ENCODE measurements around the gene KRTAP10-11. TPM values are rescaled to one million over a fixed set of nuclear protein-coding genes. Genes with fewer than 3 reads are reported as not detected.
"Not testable (repeated sequence)": the region's sequence is repeated elsewhere in the genome, so short reads cannot be mapped to it uniquely, and the experiment has no call there.

The KRTAP10-11 gene
- total RNA-seq, 2 experiments from 2014 or later = not detected

DNA sequence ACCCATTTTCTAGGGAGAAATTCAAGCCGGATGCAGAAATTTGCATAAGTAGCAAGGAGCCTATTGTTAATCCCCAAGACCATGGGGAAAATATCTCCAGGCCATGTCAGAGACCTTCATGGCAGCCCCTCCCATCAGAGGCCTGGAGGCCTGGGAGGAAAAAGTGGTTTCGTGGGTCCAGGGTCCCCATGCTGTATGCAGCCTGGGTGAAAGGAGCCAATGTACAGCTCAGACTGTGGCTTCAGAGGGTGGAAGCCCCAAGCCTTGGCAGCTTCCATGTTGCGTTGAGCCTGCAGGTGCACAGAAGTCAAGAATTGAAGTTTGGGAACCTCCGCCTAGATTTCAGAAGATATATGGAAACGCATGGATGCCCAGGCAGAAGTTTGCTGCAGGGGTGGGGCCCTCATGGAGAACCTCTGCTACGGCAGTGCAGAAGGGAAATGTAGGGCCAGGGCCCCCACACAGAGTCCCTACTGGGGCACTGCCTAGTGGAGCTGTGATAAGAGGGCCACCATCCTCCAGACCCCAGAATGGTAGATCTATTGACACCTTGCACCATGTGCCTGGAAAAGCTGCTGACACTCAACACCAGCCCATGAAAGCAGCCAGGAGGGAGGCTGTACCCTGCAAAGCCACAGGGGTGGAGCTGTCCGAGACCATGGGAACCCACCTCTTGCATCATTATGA lies 35.9 kb upstream of the KRTAP10-11 start:
- H3K27ac Mint-ChIP-seq, H3K4me1 Mint-ChIP-seq, H3K36me3 Mint-ChIP-seq, CTCF ChIA-PET, DNase-seq, ATAC-seq, H3K4me3 Mint-ChIP-seq: not testable (repeated sequence)
- peaks cover 14% of the 10 kb centered on the region for H3K27me3 Mint-ChIP-seq
- peaks cover 16% of the 10 kb centered on the region for H3K9me3 Mint-ChIP-seq (ENCODE audit: low read depth)

GRCh38 chr21:44611551-44611950 lies 34.7 kb upstream of the KRTAP10-11 start:
- Mint-ChIP-seq H3K4me1 (no peaks in the 10 kb centered on the region), H3K27ac (no peak overlapping the region), H3K9me3 (ENCODE audit: low read depth) (peaks cover 16% of the 10 kb centered on the region), H3K4me3 (no peak overlapping the region), H3K36me3 (peaks cover 6% of the 10 kb centered on the region), H3K27me3 (peaks cover 7% of the 10 kb centered on the region)
- no peak for ATAC-seq
- CTCF ChIA-PET = interaction anchor here (0.6 kb wide), 1 partner anchor 688 kb away, joined by 3 read pairs; no protein-coding TSS in a partner anchor
- DNase-seq = no peak

DNA sequence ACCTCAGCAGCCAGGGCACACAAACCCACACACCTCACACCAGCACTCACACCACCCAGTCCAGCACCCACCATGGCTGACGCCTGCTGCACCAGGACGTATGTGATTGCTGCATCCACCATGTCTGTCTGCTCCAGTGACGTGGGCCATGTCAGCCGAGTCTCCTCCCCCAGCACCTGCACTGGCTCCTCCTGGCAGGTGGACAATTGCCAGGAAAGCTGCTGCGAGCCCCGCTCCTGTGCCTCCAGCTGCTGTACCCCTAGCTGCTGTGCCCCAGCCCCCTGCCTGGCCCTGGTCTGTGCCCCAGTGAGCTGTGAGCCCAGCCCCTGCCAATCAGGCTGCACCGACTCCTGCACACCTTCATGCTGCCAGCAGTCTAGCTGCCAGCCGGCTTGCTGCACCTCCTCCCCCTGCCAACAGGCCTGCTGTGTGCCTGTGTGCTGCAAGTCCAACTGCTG lies 34.2 kb upstream of the KRTAP10-11 start, which contains the start of gene KRTAP10-8:
KRTAP10-8 (plus strand) TSS at position 51 of the 458 bp plus-strand sequence; CDS start at position 73, 22 bp downstream.
- CTCF ChIA-PET = no interaction called here
- DNase-seq (no peak), ATAC-seq (no peak)
- peaks cover 6% of the 10 kb centered on the region for H3K27me3 Mint-ChIP-seq
- H3K36me3 Mint-ChIP-seq = peaks cover 6% of the 10 kb centered on the region
- no peak within 1 kb of the TSS for H3K4me3 Mint-ChIP-seq
- no peak within 1 kb of the TSS for H3K27ac Mint-ChIP-seq
- H3K4me1 Mint-ChIP-seq = no peaks in the 10 kb centered on the region
- peaks cover 16% of the 10 kb centered on the region for H3K9me3 Mint-ChIP-seq (ENCODE audit: low read depth)

GRCh38 chr21:44612669-44613229 lies 33.5 kb upstream of the KRTAP10-11 start:
- Mint-ChIP-seq H3K4me3 (no peak overlapping the region), H3K9me3 (ENCODE audit: low read depth) (peaks cover 16% of the 10 kb centered on the region), H3K27ac (no peak overlapping the region), H3K4me1 (no peaks in the 10 kb centered on the region), H3K36me3 (peaks cover 6% of the 10 kb centered on the region), H3K27me3 (peaks cover 6% of the 10 kb centered on the region)
- DNase-seq (no peak), ATAC-seq (no peak)
- CTCF ChIA-PET = no interaction called here

- Mint-ChIP-seq H3K27ac (no peak overlapping the region), H3K36me3 (peaks cover 12% of the 10 kb centered on the region), H3K27me3 (peaks cover 4% of the 10 kb centered on the region), H3K4me3 (no peak overlapping the region), H3K4me1 (peaks cover 6% of the 10 kb centered on the region), H3K9me3 (ENCODE audit: low read depth) (peaks cover 16% of the 10 kb centered on the region)
- DNase-seq (no peak), ATAC-seq (no peak)
- CTCF ChIA-PET = no interaction called here
Measured at GRCh38 chr21:44613386-44614155, 32.6 kb upstream of the KRTAP10-11 start.

DNA sequence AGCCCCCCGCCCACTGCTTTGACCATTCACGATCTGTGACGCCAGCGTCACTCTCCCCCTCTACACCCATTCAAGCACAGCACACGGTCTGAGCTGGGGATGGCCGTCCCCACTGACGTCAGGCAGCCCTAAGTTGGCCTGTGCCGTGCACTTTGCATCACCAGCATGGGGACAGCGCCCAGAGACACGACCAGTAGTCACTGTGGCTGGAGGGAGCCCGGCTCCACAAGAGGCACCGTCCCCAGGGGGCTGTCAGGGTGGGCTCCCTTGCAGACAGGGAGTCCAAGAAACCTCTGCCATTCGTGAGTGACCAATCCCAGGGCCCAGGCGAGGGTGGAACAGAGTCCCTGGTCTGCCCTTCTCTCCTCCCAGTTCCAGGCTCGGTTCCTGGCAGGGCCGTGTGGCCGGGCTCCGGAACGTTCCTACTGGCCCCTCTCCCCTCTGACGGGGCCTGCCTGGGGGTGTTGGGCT lies 32.0 kb upstream of the KRTAP10-11 start:
- DNase-seq = no peak
- no peak for ATAC-seq
- H3K27me3 Mint-ChIP-seq = peaks cover 2% of the 10 kb centered on the region

GRCh38 chr21:44614961-44615391 lies 31.2 kb upstream of the KRTAP10-11 start:
- H3K36me3 Mint-ChIP-seq = peaks cover 20% of the 10 kb centered on the region
- peaks cover 13% of the 10 kb centered on the region for H3K9me3 Mint-ChIP-seq (ENCODE audit: low read depth)
- ATAC-seq = no peak
- no peak overlapping the region for H3K4me3 Mint-ChIP-seq
- H3K27me3 Mint-ChIP-seq = no peaks in the 10 kb centered on the region
- H3K27ac Mint-ChIP-seq = no peak overlapping the region
- peaks cover 19% of the 10 kb centered on the region for H3K4me1 Mint-ChIP-seq
- CTCF ChIA-PET = no interaction called here
- DNase-seq = no peak

More for the DNA sequence above, 32.0 kb upstream of the KRTAP10-11 start:
- Mint-ChIP-seq H3K36me3 (peaks cover 18% of the 10 kb centered on the region), H3K4me1 (peaks cover 12% of the 10 kb centered on the region), H3K27ac (no peak overlapping the region), H3K4me3 (no peak overlapping the region), H3K9me3 (ENCODE audit: low read depth) (peaks cover 14% of the 10 kb centered on the region)
- CTCF ChIA-PET = no interaction called here

GRCh38 chr21:44615466-44615865 lies 30.7 kb upstream of the KRTAP10-11 start:
- ATAC-seq = no peak
- CTCF ChIA-PET = no interaction called here
- DNase-seq = no peak
- no peaks in the 10 kb centered on the region for H3K27me3 Mint-ChIP-seq
- peaks cover 16% of the 10 kb centered on the region for H3K9me3 Mint-ChIP-seq (ENCODE audit: low read depth)
- no peak overlapping the region for H3K4me3 Mint-ChIP-seq
- H3K36me3 Mint-ChIP-seq = peaks cover 23% of the 10 kb centered on the region
- no peak overlapping the region for H3K27ac Mint-ChIP-seq
- peaks cover 21% of the 10 kb centered on the region for H3K4me1 Mint-ChIP-seq

DNA sequence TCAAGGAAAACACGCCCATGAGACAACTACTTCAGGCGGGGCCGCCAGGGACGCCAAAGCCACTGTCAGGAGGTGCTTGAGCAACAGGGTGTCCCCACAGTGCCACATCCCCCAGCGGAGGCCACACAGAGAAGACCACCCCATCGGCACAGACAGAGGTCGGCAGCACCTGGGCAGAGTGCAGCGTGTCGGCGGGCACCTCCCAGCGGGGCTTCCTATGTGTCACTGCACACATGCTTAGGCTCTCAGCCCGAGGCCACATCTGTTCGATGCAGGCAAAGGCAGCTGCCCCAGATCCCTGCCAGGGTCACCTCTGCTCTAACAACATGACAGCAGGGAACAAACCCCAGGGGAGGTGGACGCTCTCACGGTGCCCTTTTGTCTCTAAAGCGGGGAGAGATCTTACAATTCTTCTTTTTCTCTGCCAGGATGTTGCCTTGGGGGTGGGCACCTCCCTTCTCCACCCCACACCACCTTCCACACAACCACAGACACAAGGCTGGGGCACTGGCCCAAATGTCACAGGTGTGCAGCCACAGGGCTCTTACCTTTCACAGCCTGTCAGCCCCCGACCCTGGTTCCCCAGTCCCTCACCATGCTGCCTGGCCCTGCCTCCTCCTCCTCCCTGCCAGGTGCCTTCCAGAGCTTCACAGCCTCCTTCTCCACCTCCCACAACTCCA lies 30.2 kb upstream of the KRTAP10-11 start:
- Mint-ChIP-seq H3K9me3 (ENCODE audit: low read depth) (peaks cover 21% of the 10 kb centered on the region), H3K4me1 (peaks cover 21% of the 10 kb centered on the region), H3K4me3 (no peak overlapping the region), H3K27me3 (no peaks in the 10 kb centered on the region), H3K27ac (no peak overlapping the region), H3K36me3 (peaks cover 28% of the 10 kb centered on the region)
- DNase-seq = no peak
- CTCF ChIA-PET = no interaction called here
- no peak for ATAC-seq

- H3K4me1 Mint-ChIP-seq = peaks cover 21% of the 10 kb centered on the region
- no peak overlapping the region for H3K4me3 Mint-ChIP-seq
- H3K27me3 Mint-ChIP-seq = no peaks in the 10 kb centered on the region
- CTCF ChIA-PET = no interaction called here
- no peak for DNase-seq
- ATAC-seq = no peak
- H3K36me3 Mint-ChIP-seq = peaks cover 28% of the 10 kb centered on the region
- no peak overlapping the region for H3K27ac Mint-ChIP-seq
- H3K9me3 Mint-ChIP-seq (ENCODE audit: low read depth) = peaks cover 17% of the 10 kb centered on the region
Measured at GRCh38 chr21:44616591-44616926, 29.7 kb upstream of the KRTAP10-11 start.

DNA sequence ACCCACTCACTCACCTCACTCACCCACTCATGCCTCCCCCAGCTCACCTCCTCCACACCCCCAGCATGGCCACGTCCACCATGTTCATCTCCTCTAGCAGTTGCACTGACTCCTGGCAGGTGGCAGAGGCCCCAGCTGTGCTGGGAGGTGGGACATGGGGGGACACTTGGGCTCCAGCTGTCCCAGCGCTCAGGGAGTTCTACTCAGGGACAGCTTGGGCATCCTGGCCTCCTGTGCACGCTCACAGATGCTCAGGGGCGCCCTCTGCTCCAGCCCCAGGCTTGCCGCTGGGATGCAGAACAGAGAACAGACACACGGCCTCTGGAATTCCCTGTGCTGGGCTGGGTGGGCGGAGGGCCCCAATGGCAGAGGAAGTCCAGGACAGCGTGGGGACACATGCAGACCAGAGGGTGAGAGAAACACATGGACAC lies 29.1 kb upstream of the KRTAP10-11 start:
- Mint-ChIP-seq H3K27me3 (no peaks in the 10 kb centered on the region), H3K9me3 (ENCODE audit: low read depth) (peaks cover 15% of the 10 kb centered on the region), H3K4me1 (peaks cover 21% of the 10 kb centered on the region), H3K4me3 (no peak overlapping the region), H3K36me3 (peaks cover 28% of the 10 kb centered on the region), H3K27ac (no peak overlapping the region)
- ATAC-seq (no peak), DNase-seq (no peak)
- CTCF ChIA-PET = no interaction called here

- H3K36me3 Mint-ChIP-seq = peaks cover 30% of the 10 kb centered on the region
- H3K9me3 Mint-ChIP-seq (ENCODE audit: low read depth) = peaks cover 20% of the 10 kb centered on the region
- peak; percentile 3 for ATAC-seq
- no peak for DNase-seq
- H3K4me3 Mint-ChIP-seq = peak overlapping the region; percentile 25
- CTCF ChIA-PET = interaction anchor here (0.6 to 1.2 kb wide), 4 partner anchors 71 to 211 kb away, joined by 3 read pairs; no protein-coding TSS in a partner anchor
- H3K4me1 Mint-ChIP-seq = peaks cover 21% of the 10 kb centered on the region
- H3K27ac Mint-ChIP-seq = peak overlapping the region; percentile 82
- no peaks in the 10 kb centered on the region for H3K27me3 Mint-ChIP-seq
Measured at GRCh38 chr21:44618504-44618903, 27.7 kb upstream of the KRTAP10-11 start.

- Mint-ChIP-seq H3K4me3 (peak overlapping the region; percentile 34), H3K4me1 (peaks cover 21% of the 10 kb centered on the region), H3K27me3 (no peaks in the 10 kb centered on the region), H3K27ac (peak overlapping the region; percentile 82), H3K9me3 (ENCODE audit: low read depth) (peaks cover 24% of the 10 kb centered on the region), H3K36me3 (peaks cover 33% of the 10 kb centered on the region)
- CTCF ChIA-PET = interaction anchor here (1.0 to 1.2 kb wide), 3 partner anchors 71 to 174 kb away, joined by 3 read pairs; no protein-coding TSS in a partner anchor
- peak; percentile 82 for DNase-seq
- peak; percentile 99 for ATAC-seq
Measured at GRCh38 chr21:44618909-44619308, 27.3 kb upstream of the KRTAP10-11 start.

All from activated CD8-positive, alpha-beta memory T cell treated with anti-CD3 and anti-CD28 coated beads, Interleukin-2, amount 10 ng/mL, durations not matched to agents 7 days and 5 days (primary cell).